ENCODE measurements around the gene TLE4. TPM values are rescaled to one million over a fixed set of nuclear protein-coding genes. Genes with fewer than 3 reads are reported as not detected.

TLE4 gene
- total RNA-seq, 1 donor from 2014 or later, result 98.5 TPM

GRCh38 chr9:79700607-79701360 is 129.0 kb downstream of the TLE4 start:
- Histone ChIP-seq H3K27ac (ENCODE audit: low read depth, low read length) (no peak overlapping the region), H3K79me2 (ENCODE audit: insufficient read depth, low read length) (peaks cover 13% of the 10 kb centered on the region), H3K27me3 (ENCODE audit: insufficient read depth, low read length) (no peaks in the 10 kb centered on the region), H4K20me1 (ENCODE audit: insufficient read depth, low read length) (peaks cover 33% of the 10 kb centered on the region), H3K36me3 (ENCODE audit: insufficient read depth, low read length) (peaks cover 9% of the 10 kb centered on the region), H3K9me3 (ENCODE audit: insufficient read depth, low read depth, low read length) (no peaks in the 10 kb centered on the region), H3K4me2 (ENCODE audit: low read length) (no peak overlapping the region), H3K4me3 (ENCODE audit: insufficient read depth, low read depth, low read length) (no peak overlapping the region), H3K9ac (ENCODE audit: low read length) (no peak overlapping the region), H3K4me1 (ENCODE audit: insufficient read depth, low read length) (no peaks in the 10 kb centered on the region), H2AFZ (ENCODE audit: low read depth, low read length) (no peak overlapping the region)
- no peak overlapping the region for H3K4me3 Mint-ChIP-seq (ENCODE audit: unreplicated experiment)
- H3K36me3 Mint-ChIP-seq (ENCODE audit: low read depth, unreplicated experiment), result peaks cover 19% of the 10 kb centered on the region
- no peaks in the 10 kb centered on the region for H3K27me3 Mint-ChIP-seq (ENCODE audit: low read depth, unreplicated experiment)
- FAIRE-seq, result no peak
- no peak overlapping the region for H3K27ac Mint-ChIP-seq (ENCODE audit: unreplicated experiment)
- TF ChIP-seq EZH2 (IDR thresholded peaks at IDR 0.05; ENCODE audit: insufficient read depth, low read length) (no peak), CTCF (IDR thresholded peaks at IDR 0.05; ENCODE audit: insufficient read depth, low read depth, low read length) (no peak)
- no peaks in the 10 kb centered on the region for H3K9me3 Mint-ChIP-seq (ENCODE audit: unreplicated experiment)
- DNase-seq (ENCODE audit: low read depth), result no peak
- H3K4me1 Mint-ChIP-seq (ENCODE audit: low read depth, unreplicated experiment), result peaks cover 40% of the 10 kb centered on the region

- Histone ChIP-seq H3K4me1 (ENCODE audit: insufficient read depth, low read length) (no peaks in the 10 kb centered on the region), H2AFZ (ENCODE audit: low read depth, low read length) (no peak overlapping the region), H3K4me2 (ENCODE audit: low read length) (no peak overlapping the region), H3K9me3 (ENCODE audit: insufficient read depth, low read depth, low read length) (no peaks in the 10 kb centered on the region), H4K20me1 (ENCODE audit: insufficient read depth, low read length) (peaks cover 32% of the 10 kb centered on the region), H3K9ac (ENCODE audit: low read length) (no peak overlapping the region), H3K4me3 (ENCODE audit: insufficient read depth, low read depth, low read length) (no peak overlapping the region), H3K36me3 (ENCODE audit: insufficient read depth, low read length) (peaks cover 16% of the 10 kb centered on the region), H3K27ac (ENCODE audit: low read depth, low read length) (no peak overlapping the region), H3K79me2 (ENCODE audit: insufficient read depth, low read length) (peaks cover 13% of the 10 kb centered on the region), H3K27me3 (ENCODE audit: insufficient read depth, low read length) (no peaks in the 10 kb centered on the region)
- no peaks in the 10 kb centered on the region for H3K27me3 Mint-ChIP-seq (ENCODE audit: low read depth, unreplicated experiment)
- H3K4me1 Mint-ChIP-seq (ENCODE audit: low read depth, unreplicated experiment), result peaks cover 35% of the 10 kb centered on the region
- H3K36me3 Mint-ChIP-seq (ENCODE audit: low read depth, unreplicated experiment), result peaks cover 24% of the 10 kb centered on the region
- H3K27ac Mint-ChIP-seq (ENCODE audit: unreplicated experiment), result no peak overlapping the region
- FAIRE-seq, result no peak
- no peaks in the 10 kb centered on the region for H3K9me3 Mint-ChIP-seq (ENCODE audit: unreplicated experiment)
- DNase-seq (ENCODE audit: low read depth), result no peak
- no peak overlapping the region for H3K4me3 Mint-ChIP-seq (ENCODE audit: unreplicated experiment)
- TF ChIP-seq CTCF (IDR thresholded peaks at IDR 0.05; ENCODE audit: insufficient read depth, low read depth, low read length) (no peak), EZH2 (IDR thresholded peaks at IDR 0.05; ENCODE audit: insufficient read depth, low read length) (no peak)
Measured at GRCh38 chr9:79701651-79702050, 129.9 kb downstream of the TLE4 start.

GRCh38 chr9:79705704-79706103 is 133.9 kb downstream of the TLE4 start:
- Mint-ChIP-seq H3K4me1 (ENCODE audit: low read depth, unreplicated experiment) (peaks cover 14% of the 10 kb centered on the region), H3K27me3 (ENCODE audit: low read depth, unreplicated experiment) (no peaks in the 10 kb centered on the region), H3K27ac (ENCODE audit: unreplicated experiment) (no peak overlapping the region), H3K36me3 (ENCODE audit: low read depth, unreplicated experiment) (peaks cover 31% of the 10 kb centered on the region), H3K9me3 (ENCODE audit: unreplicated experiment) (no peaks in the 10 kb centered on the region), H3K4me3 (ENCODE audit: unreplicated experiment) (no peak overlapping the region)
- Histone ChIP-seq H3K9ac (ENCODE audit: low read length) (no peak overlapping the region), H3K9me3 (ENCODE audit: insufficient read depth, low read depth, low read length) (no peaks in the 10 kb centered on the region), H3K4me1 (ENCODE audit: insufficient read depth, low read length) (no peaks in the 10 kb centered on the region), H4K20me1 (ENCODE audit: insufficient read depth, low read length) (peaks cover 16% of the 10 kb centered on the region), H3K4me2 (ENCODE audit: low read length) (no peak overlapping the region), H3K27me3 (ENCODE audit: insufficient read depth, low read length) (no peaks in the 10 kb centered on the region), H3K27ac (ENCODE audit: low read depth, low read length) (no peak overlapping the region), H3K36me3 (ENCODE audit: insufficient read depth, low read length) (peaks cover 42% of the 10 kb centered on the region), H3K79me2 (ENCODE audit: insufficient read depth, low read length) (no peaks in the 10 kb centered on the region), H3K4me3 (ENCODE audit: insufficient read depth, low read depth, low read length) (no peak overlapping the region), H2AFZ (ENCODE audit: low read depth, low read length) (no peak overlapping the region)
- no peak for TF ChIP-seq CTCF (IDR thresholded peaks at IDR 0.05; ENCODE audit: insufficient read depth, low read depth, low read length)
- TF ChIP-seq EZH2 (IDR thresholded peaks at IDR 0.05; ENCODE audit: insufficient read depth, low read length), result no peak
- no peak for FAIRE-seq
- DNase-seq (ENCODE audit: low read depth), result no peak
